GM23248 (cell line): Measurements from ENCODE around the gene SYNPR. TPM values are rescaled to one million over a fixed set of nuclear protein-coding genes. Genes with fewer than 3 reads are reported as not detected.
"Not testable (repeated sequence)": the region's sequence is repeated elsewhere in the genome, so short reads cannot be mapped to it uniquely, and the experiment has no call there.

Source experiments
- DNase-seq: peaks from one replicate; pipeline ENCODE4 v3.0.0-alpha.2; 2015
- H2AFZ ChIP-seq: fragments of 200-600 bp; sonication (generic); 2 replicates; pipeline ENCODE4 v1.6.1; 2016; ENCODE audit warnings: antibody characterized with exemption
- H3F3A ChIP-seq: fragments of 200-600 bp; sonication (generic); 2 replicates; pipeline ENCODE4 v1.6.1; 2016; ENCODE audit warnings: mild to moderate bottlenecking, antibody characterized with exemption, mixed run types; ENCODE audit not compliant: insufficient read depth
- H3K27ac ChIP-seq: fragments of 200-600 bp; sonication (generic); 2 replicates; pipeline ENCODE4 v1.5.1; 2016; ENCODE audit warnings: mild to moderate bottlenecking
- H3K27me3 ChIP-seq: fragments of 200-600 bp; sonication (generic); replicated peaks from 2 replicates; pipeline ENCODE4 v1.6.1; 2016; ENCODE audit warnings: mild to moderate bottlenecking; ENCODE audit not compliant: insufficient read depth
- H3K36me3 ChIP-seq: fragments of 200-600 bp; sonication (generic); 2 replicates; pipeline ENCODE4 v1.6.1; 2016; ENCODE audit warnings: low read depth, mild to moderate bottlenecking
- H3K4me1 ChIP-seq: fragments of 200-600 bp; sonication (generic); 2 replicates; pipeline ENCODE4 v1.6.1; 2016; ENCODE audit warnings: mild to moderate bottlenecking; ENCODE audit not compliant: insufficient read depth
- H3K4me2 ChIP-seq: fragments of 200-600 bp; sonication (generic); one replicate; pipeline ENCODE4 v1.6.1; 2016; ENCODE audit warnings: mild to moderate bottlenecking; ENCODE audit not compliant: unreplicated experiment
- H3K4me3 ChIP-seq: fragments of 200-600 bp; sonication (generic); 2 replicates; pipeline ENCODE4 v1.5.1; 2016; ENCODE audit warnings: mild to moderate bottlenecking
- H3K79me2 ChIP-seq: fragments of 200-600 bp; sonication (generic); 2 replicates; pipeline ENCODE4 v1.6.1; 2016; ENCODE audit warnings: mild to moderate bottlenecking; ENCODE audit not compliant: insufficient read depth
- H3K9ac ChIP-seq: fragments of 200-600 bp; sonication (generic); 2 replicates; pipeline ENCODE4 v1.6.1; 2016; ENCODE audit warnings: mild to moderate bottlenecking
- H3K9me2 ChIP-seq: fragments of 200-600 bp; sonication (generic); 2 replicates; pipeline ENCODE4 v1.6.1; 2016; ENCODE audit warnings: mixed run types, mild to moderate bottlenecking, moderate library complexity; ENCODE audit not compliant: insufficient read depth
- H3K9me3 ChIP-seq: fragments of 200-600 bp; sonication (generic); one replicate; pipeline ENCODE4 v1.6.1; 2017; ENCODE audit warnings: low read depth
- H4K20me1 ChIP-seq: fragments of 200-600 bp; sonication (generic); 2 replicates; pipeline ENCODE4 v1.6.0; 2016; ENCODE audit not compliant: insufficient read depth
- EZH2 ChIP-seq: fragments of 200-600 bp; sonication (generic); IDR thresholded peaks from 2 replicates; pipeline ENCODE4 v1.6.1; 2018; ENCODE audit warnings: antibody characterized with exemption, mild to moderate bottlenecking; ENCODE audit not compliant: insufficient read depth, poor library complexity, severe bottlenecking
- EZH2phosphoT487 ChIP-seq: fragments of 200-600 bp; sonication (generic); IDR thresholded peaks from 2 replicates; pipeline ENCODE4 v1.6.1; 2018; ENCODE audit warnings: antibody characterized with exemption, moderate library complexity, mild to moderate bottlenecking, low read depth; ENCODE audit not compliant: insufficient read depth
- WGBS, 2 experiments: methylation state at CpG; one replicate each; pipeline ENCODE4 v1.1.6; 2015 to 2017; ENCODE audit warnings: low lambda C conversion rate in 2 of 2, low coverage in 1 of 2; ENCODE audit errors: missing lambda C conversion rate in 2 of 2; 5-methylcytosine and 5-hydroxymethylcytosine counted together
- in situ Hi-C: fragments of 300-500 bp; cut with MboI; formaldehyde crosslinking; loops from 2 replicates; pipeline ENCODE4 v1.15.0; 2020
- polyA plus RNA-seq: library from polyadenylated mRNA; unstranded; fragments of >200 nt; fragmentation: Nextera tagmentation; extraction: Ambion mirVana; gene quantifications from 2 replicates; pipeline ENCODE4 v1.2.1, GENCODE V29; 2016
- total RNA-seq: library from RNA; depleted of rRNA; stranded (reverse); fragments of >200 nt; shearing (Covaris generic); gene quantifications from 2 replicates; pipeline ENCODE4 v1.2.3, GENCODE V29; 2014

SYNPR gene
- total and polyA plus RNA-seq, 2 experiments from 2014 or later: not detected

DNA sequence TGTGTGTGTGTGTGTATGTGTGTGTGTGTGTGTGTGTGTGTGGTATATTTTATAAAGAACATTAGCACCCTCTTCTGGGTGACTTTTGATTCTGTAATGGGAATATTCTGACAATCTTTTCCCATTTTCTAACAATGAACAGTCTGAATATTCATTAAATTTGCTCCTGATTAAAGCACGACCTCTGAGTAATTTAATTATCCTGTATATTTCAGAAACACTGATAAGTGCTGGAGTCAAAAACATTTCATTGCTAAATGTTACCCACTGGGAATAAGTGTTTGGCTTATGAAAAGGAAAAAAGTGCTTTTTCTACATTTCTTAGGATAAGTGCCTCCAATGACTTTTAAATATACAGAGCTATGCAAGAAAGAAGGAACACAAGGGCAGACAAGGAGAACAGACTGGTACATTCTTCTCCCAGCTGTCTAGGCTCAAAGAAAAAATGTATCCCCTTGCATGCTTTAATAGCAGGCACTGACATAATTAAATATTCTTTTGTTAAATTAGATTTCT lies 32.3 kb upstream of the SYNPR start:
- H3K9me3 ChIP-seq: no peaks in the 10 kb centered on the region
- DNase-seq: peak; percentile 4
- WGBS, 2 experiments: 4 to 6% methylated on average over 1 of the region's 1 CpG
- no peaks in the 10 kb centered on the region for H3K79me2 ChIP-seq
- no peak overlapping the region for H3K27ac ChIP-seq
- no peak overlapping the region for H3K4me2 ChIP-seq
- no peaks in the 10 kb centered on the region for H3F3A ChIP-seq
- in situ Hi-C loops: no loop called here
- no peaks in the 10 kb centered on the region for H3K9me2 ChIP-seq
- no peaks in the 10 kb centered on the region for H3K36me3 ChIP-seq
- H3K27me3 ChIP-seq: peaks cover 17% of the 10 kb centered on the region
- no peak for TF ChIP-seq EZH2phosphoT487
- TF ChIP-seq EZH2: no peak
- no peaks in the 10 kb centered on the region for H4K20me1 ChIP-seq
- no peak overlapping the region for H2AFZ ChIP-seq
- no peaks in the 10 kb centered on the region for H3K4me1 ChIP-seq
- H3K9ac ChIP-seq: no peak overlapping the region
- H3K4me3 ChIP-seq: no peak overlapping the region

- H3K9me3 ChIP-seq: no peaks in the 10 kb centered on the region
- no peak overlapping the region for H3K4me3 ChIP-seq
- no peaks in the 10 kb centered on the region for H3K9me2 ChIP-seq
- no peak for DNase-seq
- no peaks in the 10 kb centered on the region for H3K36me3 ChIP-seq
- no peaks in the 10 kb centered on the region for H3K4me1 ChIP-seq
- H2AFZ ChIP-seq: no peak overlapping the region
- H3K27ac ChIP-seq: no peak overlapping the region
- no peaks in the 10 kb centered on the region for H3K79me2 ChIP-seq
- no peaks in the 10 kb centered on the region for H3F3A ChIP-seq
- no peaks in the 10 kb centered on the region for H4K20me1 ChIP-seq
- H3K27me3 ChIP-seq: peaks cover 16% of the 10 kb centered on the region
- no peak overlapping the region for H3K9ac ChIP-seq
- H3K4me2 ChIP-seq: no peak overlapping the region
- TF ChIP-seq EZH2phosphoT487: no peak
- no peak for TF ChIP-seq EZH2
- 37 to 41% methylated on average over 2 of the region's 2 CpGs for WGBS, 2 experiments
- in situ Hi-C loops: no loop called here
These were observed 30.1 kb upstream of the SYNPR start for GRCh38 chr3:63248015-63248414.

- Histone ChIP-seq H3K79me2 (no peaks in the 10 kb centered on the region), H3K4me1 (no peaks in the 10 kb centered on the region), H3K4me2 (no peak overlapping the region), H2AFZ (no peak overlapping the region), H3K36me3 (no peaks in the 10 kb centered on the region), H3K27ac (no peak overlapping the region), H3K4me3 (no peak overlapping the region), H4K20me1 (no peaks in the 10 kb centered on the region), H3K27me3 (peaks cover 12% of the 10 kb centered on the region), H3K9me3 (no peaks in the 10 kb centered on the region), H3K9ac (no peak overlapping the region), H3F3A (no peaks in the 10 kb centered on the region), H3K9me2 (no peaks in the 10 kb centered on the region)
- TF ChIP-seq EZH2phosphoT487: no peak
- TF ChIP-seq EZH2: no peak
- WGBS, 2 experiments: 3 to 8% methylated on average over 7 of the region's 7 CpGs
- no peak for DNase-seq
- in situ Hi-C loops: no loop called here
These were observed 26.6 kb upstream of the SYNPR start for GRCh38 chr3:63251499-63251898.

- H3K27ac ChIP-seq, H3K36me3 ChIP-seq, in situ Hi-C loops, DNase-seq, H3K9me2 ChIP-seq, H4K20me1 ChIP-seq, H3K79me2 ChIP-seq, H3K27me3 ChIP-seq, H3F3A ChIP-seq, H3K4me2 ChIP-seq, H2AFZ ChIP-seq, H3K4me3 ChIP-seq, H3K9me3 ChIP-seq, H3K9ac ChIP-seq, H3K4me1 ChIP-seq: not testable (repeated sequence)
- WGBS, 2 experiments: 61 to 64% methylated on average over 9 of the region's 9 CpGs
These were observed 22.3 kb upstream of the SYNPR start for GRCh38 chr3:63255819-63256218.

DNA sequence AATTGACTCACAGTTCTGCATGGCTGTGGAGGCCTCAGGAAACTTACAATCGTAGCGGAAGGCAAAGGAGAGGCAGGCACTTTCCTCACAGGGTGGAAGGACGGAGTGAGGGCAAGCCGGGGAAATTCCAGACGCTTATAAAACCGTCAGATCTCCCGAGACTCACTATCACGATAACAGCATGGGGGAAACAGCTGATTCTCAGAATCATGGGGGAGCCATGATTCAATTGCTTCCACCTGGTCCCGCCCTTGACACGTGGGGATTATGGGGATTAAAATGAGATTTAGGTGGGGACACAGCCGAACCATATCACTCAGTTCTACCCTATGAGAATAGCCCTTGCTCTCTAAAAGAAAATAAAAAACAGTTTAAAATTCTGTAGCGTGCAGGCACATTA lies 13.4 kb upstream of the SYNPR start:
- no peaks in the 10 kb centered on the region for H3F3A ChIP-seq
- 27 to 28% methylated on average over 12 of the region's 12 CpGs for WGBS, 2 experiments
- H3K9ac ChIP-seq: no peak overlapping the region
- H3K27me3 ChIP-seq: no peaks in the 10 kb centered on the region
- no peak for DNase-seq
- H3K9me3 ChIP-seq: no peaks in the 10 kb centered on the region
- H4K20me1 ChIP-seq: no peaks in the 10 kb centered on the region
- H3K4me1 ChIP-seq: no peaks in the 10 kb centered on the region
- no peak overlapping the region for H3K4me3 ChIP-seq
- no peaks in the 10 kb centered on the region for H3K9me2 ChIP-seq
- no peak overlapping the region for H3K27ac ChIP-seq
- no peaks in the 10 kb centered on the region for H3K79me2 ChIP-seq
- no peak overlapping the region for H3K4me2 ChIP-seq
- in situ Hi-C loops: no loop called here
- no peak overlapping the region for H2AFZ ChIP-seq
- no peaks in the 10 kb centered on the region for H3K36me3 ChIP-seq
- TF ChIP-seq EZH2phosphoT487: no peak
